Heart right ventricle (tissue), 16 donors: ENCODE results near the gene ZFP30. TPM values are rescaled to one million over a fixed set of nuclear protein-coding genes. Genes with fewer than 3 reads are reported as not detected.

Source experiments
- ATAC-seq, 8 donors: fragments of 200-7000 bp; cut with Tn5 transposase; one replicate each; pipeline ENCODE4 v1.9.1; 2020; ENCODE audit warnings: mild to moderate bottlenecking in 8 of 8, moderate library complexity in 8 of 8, moderate number of reproducible peaks in 1 of 8
- DNase-seq, 2 donors: peaks; one replicate each; pipeline ENCODE4 v3.0.0-alpha.2; 2020
- H3K27ac ChIP-seq, 10 donors: fragments of 200-600 bp; sonication (generic) in 2 of 10; one replicate each; pipeline versions ENCODE4 v1.5.0 to v1.8.0; 2020 to 2022; ENCODE audit warnings: mild to moderate bottlenecking in 3 of 10
- H3K27me3 ChIP-seq, 7 donors: fragments of 200-600 bp; one replicate each; pipeline ENCODE4 v1.8.0; 2021 to 2022; ENCODE audit warnings: mild to moderate bottlenecking in 2 of 7
- H3K36me3 ChIP-seq, 9 donors: fragments of 200-600 bp; sonication (generic) in 1 of 9; one replicate each; pipeline versions ENCODE4 v1.5.0 to v1.8.0; 2020 to 2022; ENCODE audit warnings: mild to moderate bottlenecking in 2 of 9
- H3K4me1 ChIP-seq, 9 donors: fragments of 200-600 bp; sonication (generic) in 1 of 9; one replicate each; pipeline versions ENCODE4 v1.5.0 to v1.8.0; 2020 to 2022; ENCODE audit warnings: mild to moderate bottlenecking in 4 of 9
- H3K4me3 ChIP-seq, 10 donors: fragments of 200-600 bp; sonication (generic) in 2 of 10; one replicate each; pipeline versions ENCODE4 v1.5.0 to v1.8.0; 2020 to 2022; ENCODE audit warnings: mild to moderate bottlenecking in 7 of 10, moderate library complexity in 2 of 10
- H3K9me3 ChIP-seq, 11 donors: fragments of 200-600 bp in 10 of 11; sonication (generic) in 2 of 11; one replicate each; pipeline versions ENCODE4 v1.5.0 to v1.8.0; 2013 to 2022; ENCODE audit warnings: mild to moderate bottlenecking in 2 of 11, control low read depth in 1 of 11, moderate library complexity in 1 of 11
- WGBS, 2 donors: extraction: QIAGEN DNeasy Blood & Tissue Kit; methylation state at CpG; one replicate each; pipeline ENCODE4 v1.1.7; 2013; ENCODE audit warnings: inconsistent platforms in 1 of 2; 5-methylcytosine and 5-hydroxymethylcytosine counted together
- intact Hi-C, 10 donors: fragments of 100-400 bp; cut with DNase I; formaldehyde crosslinking; loops; one replicate each; pipeline versions ENCODE4 v1.11.1 to v1.14.2; 2022
- polyA plus RNA-seq, 2 donors: library from polyadenylated mRNA; stranded (reverse); fragments of 200-250 nt; gene quantifications; one replicate each; pipeline ENCODE4 v1.2.3, GENCODE V29; 2013
- total RNA-seq, 10 donors: library from RNA; stranded (reverse); fragmentation: NEBNext Ultra II Directional in 3 of 10; extraction: Animal tissue kit (Norgen Biotek cat#: 25700) in 3 of 10; gene quantifications; one replicate each; pipeline versions ENCODE4 v1.2.1 to v1.2.4, GENCODE V29; 2021 to 2023
- TF ChIP-seq, protein P1 (sequence below), 9 donors: fragments of 200-600 bp; sonication (generic) in 2 of 9; IDR thresholded peaks; one replicate each; pipeline versions ENCODE4 v1.5.0 to v1.8.0; 2021 to 2022; ENCODE audit warnings: antibody characterized with exemption in 9 of 9, mild to moderate bottlenecking in 5 of 9, moderate library complexity in 1 of 9
- donor health status: Arrhythmogenic right ventricular cardiomyopathy.
- donor health status: ischemic (EF 13 %, LVEDD 7.1; RV severe dilation, severe dysfunction).
- donor health status: healthy with polysubstance abuse.
- donor health status: DM: no; HTN: yes; CAD: no.
- donor health status: DM: no; HTN: no; CAD: no.
- donor health status: ischemic (EF 25% LVEDD 6.9; RV normal size, moderate dysfunction).
- donor health status: ischemic (EF 25% LVEDD 5.7; RV mildly dilated, moderate dysfunction).
- donor health status: healthy.
- donor health status: DM: yes; HTN: yes; CAD: no.
- donor health status: Ischemic cardiomyopathy.
- donor health status: ischemic (EF 35%, LVEDD 5.7; RV mildly dilated, moderate dysfunction).
- donor health status: nonischemic (EF 11% LVEDD 7.7; RV severe dilation, severe dysfunction).
- donor health status: DM: yes; HTN: yes; CAD: no.
- donor health status: PGD.
- donor health status: ischemic (EF 29% LVEDD 5.4; RV normal size, mild dysfunction).
- donor health status: nonischemic (EF 23%, LVEDD 6.1; RV moderate dilation, normal function).

The ZFP30 gene
- total and polyA plus RNA-seq, 12 donors: 1.5 to 12.1 (median 7.4) TPM

DNA sequence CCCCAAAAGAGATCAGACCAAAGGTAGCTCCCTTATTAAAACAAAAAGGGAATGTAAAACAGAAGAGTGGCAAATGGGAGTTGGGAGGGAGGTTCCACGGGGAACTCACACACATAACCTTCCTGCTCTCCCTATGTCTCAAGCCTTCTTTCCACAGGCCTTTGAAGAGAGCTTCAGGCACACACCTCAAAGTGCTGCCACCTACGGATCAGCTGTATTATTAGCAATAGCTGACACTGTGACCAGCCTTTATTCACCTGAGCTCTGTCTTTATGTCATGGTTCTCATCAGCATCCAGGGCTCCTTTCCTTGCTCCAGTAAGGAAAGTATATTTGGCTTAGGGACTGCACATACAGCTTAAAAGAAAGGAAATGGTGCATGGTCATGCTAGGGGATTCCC, 71.9 kb downstream of the ZFP30 start:
- Histone ChIP-seq H3K9me3 (peaks cover 0 to 50% (median 36%) of the 10 kb centered on the region in 11 donors), H3K4me1 (no peaks in the 10 kb centered on the region), H3K36me3 (peaks cover 0 to 88% (median 6%) of the 10 kb centered on the region in 9 donors), H3K4me3 (no peak overlapping the region), H3K27ac (no peak overlapping the region), H3K27me3 (no peaks in the 10 kb centered on the region)
- intact Hi-C loops: loop anchor here in 1 of 10 donors (10.0 kb wide), 1 partner anchor 1039 kb away; no protein-coding TSS in a partner anchor
- DNase-seq: no peak
- ATAC-seq: no peak
- WGBS, 2 donors: 71 to 73% methylated on average over 2 of the region's 2 CpGs
- TF ChIP-seq, protein P1, sequence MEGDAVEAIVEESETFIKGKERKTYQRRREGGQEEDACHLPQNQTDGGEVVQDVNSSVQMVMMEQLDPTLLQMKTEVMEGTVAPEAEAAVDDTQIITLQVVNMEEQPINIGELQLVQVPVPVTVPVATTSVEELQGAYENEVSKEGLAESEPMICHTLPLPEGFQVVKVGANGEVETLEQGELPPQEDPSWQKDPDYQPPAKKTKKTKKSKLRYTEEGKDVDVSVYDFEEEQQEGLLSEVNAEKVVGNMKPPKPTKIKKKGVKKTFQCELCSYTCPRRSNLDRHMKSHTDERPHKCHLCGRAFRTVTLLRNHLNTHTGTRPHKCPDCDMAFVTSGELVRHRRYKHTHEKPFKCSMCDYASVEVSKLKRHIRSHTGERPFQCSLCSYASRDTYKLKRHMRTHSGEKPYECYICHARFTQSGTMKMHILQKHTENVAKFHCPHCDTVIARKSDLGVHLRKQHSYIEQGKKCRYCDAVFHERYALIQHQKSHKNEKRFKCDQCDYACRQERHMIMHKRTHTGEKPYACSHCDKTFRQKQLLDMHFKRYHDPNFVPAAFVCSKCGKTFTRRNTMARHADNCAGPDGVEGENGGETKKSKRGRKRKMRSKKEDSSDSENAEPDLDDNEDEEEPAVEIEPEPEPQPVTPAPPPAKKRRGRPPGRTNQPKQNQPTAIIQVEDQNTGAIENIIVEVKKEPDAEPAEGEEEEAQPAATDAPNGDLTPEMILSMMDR (IDR thresholded peaks at IDR 0.05): no peak

DNA sequence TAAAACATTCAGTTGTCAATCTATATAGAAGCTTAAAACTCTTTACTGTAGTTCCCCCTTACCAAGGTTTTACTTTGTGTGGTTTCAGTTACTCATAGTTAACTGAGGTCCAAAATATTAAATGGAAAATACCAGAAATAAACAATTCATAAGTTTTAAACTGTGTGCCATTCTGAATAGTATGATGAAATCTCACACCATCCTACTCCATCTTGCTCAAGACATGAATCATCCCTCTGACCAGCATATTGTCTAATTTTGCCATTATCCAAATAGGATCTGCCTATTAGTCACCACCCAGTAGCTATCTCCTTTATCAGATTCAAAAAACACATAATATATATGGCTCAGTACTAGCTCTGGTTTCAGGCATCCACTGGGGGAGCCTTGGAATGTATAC, 83.1 kb downstream of the ZFP30 start:
- Histone ChIP-seq H3K4me1 (no peaks in the 10 kb centered on the region), H3K9me3 (peaks cover 0 to 46% (median 0%) of the 10 kb centered on the region in 11 donors), H3K36me3 (peaks cover 0 to 59% (median 31%) of the 10 kb centered on the region in 9 donors), H3K27me3 (no peaks in the 10 kb centered on the region), H3K27ac (no peak overlapping the region), H3K4me3 (no peak overlapping the region)
- intact Hi-C loops: no loop called here
- TF ChIP-seq, protein P1 (IDR thresholded peaks at IDR 0.05): no peak
- ATAC-seq: no peak
- DNase-seq: no peak

DNA sequence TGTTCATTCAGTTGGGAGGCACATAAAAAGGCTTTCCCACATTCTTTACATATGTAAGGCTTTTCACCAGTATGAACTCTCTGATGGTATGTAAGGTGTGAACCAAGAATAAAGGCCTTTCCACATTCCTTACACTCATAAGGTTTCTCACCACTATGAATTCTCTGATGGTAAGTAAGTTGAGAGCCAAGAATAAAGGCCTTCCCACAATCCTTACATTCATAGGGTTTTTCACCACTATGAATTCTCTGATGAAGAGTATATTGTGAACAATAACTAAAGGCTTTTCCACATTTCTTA, 89.9 kb downstream of the ZFP30 start:
- Histone ChIP-seq H3K27ac (no peak overlapping the region), H3K4me1 (no peaks in the 10 kb centered on the region), H3K36me3 (peaks cover 0 to 100% (median 19%) of the 10 kb centered on the region in 9 donors), H3K4me3 (no peak overlapping the region), H3K9me3 (peaks cover 0 to 100% (median 0%) of the 10 kb centered on the region in 11 donors), H3K27me3 (no peaks in the 10 kb centered on the region)
- ATAC-seq: no peak
- no peak for DNase-seq
- intact Hi-C loops: loop anchor here in 1 of 10 donors (10.0 kb wide), 1 partner anchor 151 kb away; no protein-coding TSS in a partner anchor
- TF ChIP-seq, protein P1 (IDR thresholded peaks at IDR 0.05): no peak

DNA sequence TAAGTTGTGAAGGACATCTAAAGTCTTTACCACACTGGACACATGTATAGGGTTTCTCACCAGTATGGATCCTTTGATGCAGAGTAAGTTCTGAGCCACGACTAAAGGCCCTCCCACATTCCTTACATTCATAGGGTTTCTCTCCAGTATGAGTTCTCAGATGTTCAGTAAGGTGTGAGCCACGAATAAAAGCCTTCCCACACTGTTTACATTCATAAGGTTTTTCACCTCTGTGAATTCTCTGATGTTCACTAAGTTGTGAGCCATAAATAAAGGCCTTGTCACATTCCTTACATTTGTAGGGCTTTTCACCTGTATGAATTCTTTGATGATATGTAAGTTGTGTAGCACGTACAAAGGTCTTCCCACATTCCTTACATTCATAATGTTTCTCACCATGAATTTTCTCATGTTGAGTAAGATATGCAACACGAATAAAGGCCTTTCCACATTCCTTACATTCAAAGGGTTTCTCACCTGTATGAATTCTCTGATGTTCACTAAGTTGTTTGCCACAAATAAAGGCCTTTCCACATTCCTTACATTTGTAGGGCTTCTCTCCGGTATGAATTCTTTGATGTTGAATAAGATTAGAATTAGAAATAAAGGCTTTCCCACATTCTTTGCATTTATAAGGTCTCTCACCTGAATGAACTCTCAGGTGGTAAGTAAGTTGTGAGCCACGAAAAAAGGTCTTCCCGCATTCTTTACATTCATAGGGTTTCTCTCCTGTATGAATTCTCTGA, 90.5 kb downstream of the ZFP30 start:
- Histone ChIP-seq H3K9me3 (peaks cover 0 to 100% (median 3%) of the 10 kb centered on the region in 11 donors), H3K4me1 (no peaks in the 10 kb centered on the region), H3K27ac (no peak overlapping the region), H3K4me3 (no peak overlapping the region), H3K27me3 (no peaks in the 10 kb centered on the region), H3K36me3 (peaks cover 0 to 100% (median 19%) of the 10 kb centered on the region in 9 donors)
- no peak for DNase-seq
- TF ChIP-seq, protein P1 (IDR thresholded peaks at IDR 0.05): no peak
- WGBS, 2 donors: 95 to 96% methylated on average over 7 of the region's 7 CpGs
- ATAC-seq: no peak
- intact Hi-C loops: loop anchor here in 1 of 10 donors (10.0 kb wide), 1 partner anchor 150 kb away; no protein-coding TSS in a partner anchor

Other genes starting within 250 kb of the ZFP30 start
- 1 to 10 TPM; 4.5 to 8.0 (median 6.2) TPM for gene ZNF569, start 188.0 kb downstream of the ZFP30 start, total RNA-seq
- 1 to 10 TPM; 3.0 to 3.5 TPM for gene ZNF569, start 188.0 kb downstream of the ZFP30 start, polyA plus RNA-seq
- 1 to 10 TPM; 5.2 to 9.8 (median 8.1) TPM for gene ZNF570, start 186.1 kb downstream of the ZFP30 start, total RNA-seq
- 1 to 10 TPM; 2.1 to 2.6 TPM for gene ZNF570, start 186.1 kb downstream of the ZFP30 start, polyA plus RNA-seq
- gene ZNF793, start 148.5 kb downstream of the ZFP30 start, total RNA-seq: 1 to 10 TPM; 4.7 to 9.6 (median 6.9) TPM
- 1 to 10 TPM; 2.4 to 7.2 TPM for gene ZNF793, start 148.5 kb downstream of the ZFP30 start, polyA plus RNA-seq
- gene ZNF571, start 60.7 kb downstream of the ZFP30 start, total RNA-seq: 1 to 10 TPM; 2.1 to 5.1 (median 3.5) TPM
- gene ZNF571, start 60.7 kb downstream of the ZFP30 start, polyA plus RNA-seq: 1 to 10 TPM; 1.2 to 3.3 TPM
- 1 to 10 TPM; 3.1 to 7.2 (median 5.0) TPM for gene ZNF540, start 60.6 kb downstream of the ZFP30 start, total RNA-seq
- 1 to 10 TPM; 2.6 to 7.7 TPM for gene ZNF540, start 60.6 kb downstream of the ZFP30 start, polyA plus RNA-seq
- 1 to 10 TPM; 3.0 to 8.4 (median 6.1) TPM for gene ZNF607, start 64.3 kb upstream of the ZFP30 start, total RNA-seq
- gene ZNF607, start 64.3 kb upstream of the ZFP30 start, polyA plus RNA-seq: 1 to 10 TPM; 2.0 to 2.3 TPM
- gene ZNF573, start 124.1 kb upstream of the ZFP30 start, total RNA-seq: 10 to 100 TPM in 6 of 10 donors, 1 to 10 TPM in 4; 6.9 to 14.1 (median 10.4) TPM
- gene ZNF573, start 124.1 kb upstream of the ZFP30 start, polyA plus RNA-seq: 1 to 10 TPM in 1 of 2 donors, under 1 TPM in 1; 0.99 to 1.3 TPM